MM.1S (cell line): Measurements from ENCODE around the gene CCDC88C.

Experiments
- EZH2 ChIP-seq: fragments of 300-600 bp; sonication (generic); optimal IDR thresholded peaks from 2 replicates; pipeline ENCODE3; 2017; ENCODE audit warnings: low read depth, mild to moderate bottlenecking, antibody characterized with exemption, low read length, mixed read lengths
- EZH2phosphoT487 ChIP-seq: fragments of 300-600 bp; sonication (generic); IDR thresholded peaks from 2 replicates; pipeline ENCODE4 v1.6.1; 2018; ENCODE audit warnings: antibody characterized with exemption, low read length
- TF ChIP-seq, protein P1 (sequence below): fragments of 300-600 bp; sonication (generic); IDR thresholded peaks from 2 replicates; pipeline ENCODE4 v1.5.1; 2016; ENCODE audit warnings: antibody characterized with exemption, low read length, mixed read lengths

DNA sequence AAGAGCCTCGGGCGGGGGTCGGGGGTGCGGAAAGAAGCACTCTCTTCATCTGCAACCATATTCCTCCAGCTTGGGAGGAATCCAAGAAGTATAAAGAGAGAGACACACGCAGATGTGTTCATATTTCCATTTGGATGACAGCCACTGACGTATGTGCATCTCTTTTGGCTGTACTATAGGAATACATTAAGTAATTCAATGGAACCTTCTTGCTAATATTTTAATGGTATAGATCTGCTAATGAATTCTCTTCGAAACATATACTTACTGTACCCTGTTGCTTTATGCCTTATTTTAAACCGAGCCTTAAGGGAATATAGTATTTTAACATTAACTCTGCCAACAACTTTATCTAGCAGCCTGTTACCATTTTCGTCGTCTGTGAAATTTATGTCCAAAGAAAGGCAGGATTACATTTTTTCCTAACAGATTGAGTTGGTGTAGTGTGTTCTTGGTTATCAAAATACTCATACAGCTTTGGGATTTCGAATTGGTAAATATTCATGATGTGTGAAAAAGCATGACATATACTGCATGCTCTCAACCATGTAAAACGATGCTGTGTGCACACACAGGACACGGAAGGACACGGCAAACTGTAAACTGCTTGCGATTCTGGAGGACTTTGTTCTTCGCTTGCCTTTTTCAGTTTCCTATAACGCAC is 84.5 kb downstream of the CCDC88C start:
- TF ChIP-seq, protein P1, sequence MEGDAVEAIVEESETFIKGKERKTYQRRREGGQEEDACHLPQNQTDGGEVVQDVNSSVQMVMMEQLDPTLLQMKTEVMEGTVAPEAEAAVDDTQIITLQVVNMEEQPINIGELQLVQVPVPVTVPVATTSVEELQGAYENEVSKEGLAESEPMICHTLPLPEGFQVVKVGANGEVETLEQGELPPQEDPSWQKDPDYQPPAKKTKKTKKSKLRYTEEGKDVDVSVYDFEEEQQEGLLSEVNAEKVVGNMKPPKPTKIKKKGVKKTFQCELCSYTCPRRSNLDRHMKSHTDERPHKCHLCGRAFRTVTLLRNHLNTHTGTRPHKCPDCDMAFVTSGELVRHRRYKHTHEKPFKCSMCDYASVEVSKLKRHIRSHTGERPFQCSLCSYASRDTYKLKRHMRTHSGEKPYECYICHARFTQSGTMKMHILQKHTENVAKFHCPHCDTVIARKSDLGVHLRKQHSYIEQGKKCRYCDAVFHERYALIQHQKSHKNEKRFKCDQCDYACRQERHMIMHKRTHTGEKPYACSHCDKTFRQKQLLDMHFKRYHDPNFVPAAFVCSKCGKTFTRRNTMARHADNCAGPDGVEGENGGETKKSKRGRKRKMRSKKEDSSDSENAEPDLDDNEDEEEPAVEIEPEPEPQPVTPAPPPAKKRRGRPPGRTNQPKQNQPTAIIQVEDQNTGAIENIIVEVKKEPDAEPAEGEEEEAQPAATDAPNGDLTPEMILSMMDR, result no peak
- TF ChIP-seq EZH2 (no peak), EZH2phosphoT487 (no peak)
